C4-2B (cell line): ENCODE data around the gene MAP2.

Experiments
- ZFX ChIP-seq: fragments of 450-650 bp; IDR thresholded peaks from 2 replicates; pipeline ENCODE4 v1.6.1; 2017
- TF ChIP-seq, protein P1 (sequence below): fragments of 450-650 bp; conservative IDR thresholded peaks from 2 replicates; pipeline ENCODE4 v1.5.1; 2017; ENCODE audit warnings: mild to moderate bottlenecking

DNA sequence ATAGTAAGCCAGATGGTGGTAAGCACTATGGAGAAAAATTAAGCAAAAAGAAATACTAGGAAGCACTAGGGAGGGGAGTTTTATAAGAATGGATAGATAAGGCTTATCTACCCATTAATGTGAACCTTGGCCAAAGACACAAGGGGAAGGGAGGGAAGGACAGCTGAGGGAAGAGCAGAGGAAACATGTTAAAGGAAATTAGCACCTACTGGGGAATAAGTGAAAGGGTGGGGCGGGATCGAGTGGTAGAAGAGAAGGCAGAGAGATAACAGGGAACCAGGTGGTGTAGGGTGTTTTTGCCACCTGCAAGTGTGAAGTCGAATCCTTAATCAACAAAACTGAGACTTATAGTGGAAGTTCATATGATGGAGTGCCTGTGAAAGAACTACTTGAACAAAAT lies 349.5 kb downstream of the MAP2 start:
- no peak for TF ChIP-seq ZFX
- TF ChIP-seq, protein P1, sequence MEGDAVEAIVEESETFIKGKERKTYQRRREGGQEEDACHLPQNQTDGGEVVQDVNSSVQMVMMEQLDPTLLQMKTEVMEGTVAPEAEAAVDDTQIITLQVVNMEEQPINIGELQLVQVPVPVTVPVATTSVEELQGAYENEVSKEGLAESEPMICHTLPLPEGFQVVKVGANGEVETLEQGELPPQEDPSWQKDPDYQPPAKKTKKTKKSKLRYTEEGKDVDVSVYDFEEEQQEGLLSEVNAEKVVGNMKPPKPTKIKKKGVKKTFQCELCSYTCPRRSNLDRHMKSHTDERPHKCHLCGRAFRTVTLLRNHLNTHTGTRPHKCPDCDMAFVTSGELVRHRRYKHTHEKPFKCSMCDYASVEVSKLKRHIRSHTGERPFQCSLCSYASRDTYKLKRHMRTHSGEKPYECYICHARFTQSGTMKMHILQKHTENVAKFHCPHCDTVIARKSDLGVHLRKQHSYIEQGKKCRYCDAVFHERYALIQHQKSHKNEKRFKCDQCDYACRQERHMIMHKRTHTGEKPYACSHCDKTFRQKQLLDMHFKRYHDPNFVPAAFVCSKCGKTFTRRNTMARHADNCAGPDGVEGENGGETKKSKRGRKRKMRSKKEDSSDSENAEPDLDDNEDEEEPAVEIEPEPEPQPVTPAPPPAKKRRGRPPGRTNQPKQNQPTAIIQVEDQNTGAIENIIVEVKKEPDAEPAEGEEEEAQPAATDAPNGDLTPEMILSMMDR: no peak
